ENCODE results near the gene SLC15A1.
"Not testable (repeated sequence)": the region's sequence is repeated elsewhere in the genome, so short reads cannot be mapped to it uniquely, and the experiment has no call there.

SLC15A1 gene

DNA sequence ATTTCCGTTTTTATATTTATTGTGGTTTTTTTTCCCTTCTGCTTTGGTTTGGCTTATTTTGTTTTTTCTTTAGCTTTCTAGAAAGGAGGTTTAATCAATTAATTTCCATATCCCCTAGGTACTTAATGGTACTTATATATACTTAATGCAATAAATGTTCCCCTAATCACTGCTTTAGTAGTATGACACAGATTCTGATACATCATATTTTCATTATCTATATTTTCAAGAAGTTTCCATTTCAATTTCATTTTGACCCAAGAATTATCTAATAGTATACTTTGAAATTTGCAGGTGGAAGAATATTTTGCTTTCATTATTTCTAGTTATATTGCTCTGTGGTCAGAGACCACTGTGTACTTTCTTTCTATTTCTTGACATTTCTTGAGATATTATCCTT is 109.0 kb downstream of the SLC15A1 start:
- H3K4me3 ChIP-seq (ENCODE audit: low read depth, low read length) = no peak overlapping the region
- TF ChIP-seq CTCF (IDR thresholded peaks at IDR 0.05; ENCODE audit: low read depth, low read length) (no peak), MYC (IDR thresholded peaks at IDR 0.05; ENCODE audit: low read depth, low read length) (no peak), MAX (IDR thresholded peaks at IDR 0.05; ENCODE audit: low read depth, low read length) (no peak), POLR2A (IDR thresholded peaks at IDR 0.05; ENCODE audit: extremely low read depth, insufficient read length) (no peak)
- no peak for DNase-seq (ENCODE audit: low read depth)

- no peak overlapping the region for H3K4me3 ChIP-seq (ENCODE audit: low read depth, low read length)
- no peak for DNase-seq (ENCODE audit: low read depth)
- TF ChIP-seq MYC (IDR thresholded peaks at IDR 0.05; ENCODE audit: low read depth, low read length) (no peak), POLR2A (IDR thresholded peaks at IDR 0.05; ENCODE audit: extremely low read depth, insufficient read length) (no peak), MAX (IDR thresholded peaks at IDR 0.05; ENCODE audit: low read depth, low read length) (no peak), CTCF (IDR thresholded peaks at IDR 0.05; ENCODE audit: low read depth, low read length) (no peak)
Observed at GRCh38 chr13:98641075-98641474, 111.4 kb downstream of the SLC15A1 start.

- not testable (repeated sequence) for DNase-seq (ENCODE audit: low read depth); H3K4me3 ChIP-seq (ENCODE audit: low read depth, low read length)
Observed at GRCh38 chr13:98639785-98640184, 112.7 kb downstream of the SLC15A1 start.

GRCh38 chr13:98638352-98638751 is 114.1 kb downstream of the SLC15A1 start:
- DNase-seq (ENCODE audit: low read depth); H3K4me3 ChIP-seq (ENCODE audit: low read depth, low read length): not testable (repeated sequence)
